ENCODE data around the gene CERK. TPM values are rescaled to one million over a fixed set of nuclear protein-coding genes. Genes with fewer than 3 reads are reported as not detected.
"Not testable (repeated sequence)": the region's sequence is repeated elsewhere in the genome, so short reads cannot be mapped to it uniquely, and the experiment has no call there.

CERK gene
- total and polyA plus RNA-seq, 4 donors, result 7.9 to 24.3 (median 10.2) TPM

DNA sequence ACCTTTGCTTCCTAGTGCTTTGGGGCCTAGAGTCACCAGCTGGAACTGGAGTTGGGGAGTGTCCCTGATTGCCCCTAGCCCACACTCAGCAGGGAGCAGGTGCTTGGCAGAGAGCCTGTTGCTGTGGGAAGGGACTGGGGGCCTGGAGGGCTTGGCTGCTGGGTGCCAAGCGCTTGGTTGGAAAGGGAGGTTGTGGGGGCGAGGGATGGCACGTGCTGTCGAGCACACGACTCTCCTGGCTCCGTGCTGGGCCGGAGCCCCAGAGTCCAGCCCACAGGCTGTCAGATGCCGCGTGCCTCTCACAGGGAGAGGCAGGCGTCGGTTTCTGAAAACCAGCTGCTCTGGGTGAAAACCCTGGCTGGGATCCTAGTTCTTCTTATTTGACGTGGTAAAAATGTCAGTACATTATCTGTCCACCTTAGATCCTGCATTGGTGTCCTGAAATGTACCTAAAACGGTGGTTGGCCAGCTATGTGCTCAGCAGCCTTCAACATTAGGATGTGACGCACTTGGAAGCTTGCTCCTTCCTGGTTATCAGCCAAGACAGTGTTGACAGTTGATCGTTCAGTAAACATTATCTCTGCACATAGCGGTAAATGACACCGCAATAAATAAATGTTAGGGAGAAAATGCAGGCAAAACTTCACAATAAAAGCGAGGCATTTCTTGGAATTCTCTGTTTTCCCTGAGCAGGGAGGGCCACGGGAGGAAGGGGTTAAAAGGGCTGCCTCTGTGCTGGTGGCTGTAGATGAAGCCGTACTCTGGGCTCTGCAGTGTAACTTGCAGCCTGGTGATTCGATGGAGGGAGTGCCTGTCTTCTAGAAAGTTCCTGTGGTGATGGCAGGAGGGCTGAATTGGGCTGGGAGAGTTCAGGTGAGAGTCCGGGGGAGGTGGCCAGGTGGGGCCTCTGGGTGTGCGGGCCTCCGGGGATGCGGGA is 88.6 kb downstream of the CERK start:
- peak overlapping the region; percentile 87 to 92 for H3K27ac ChIP-seq (ENCODE audit: low read depth in 1 of 2, low read length in 2 of 2)
- H3K9me3 ChIP-seq (ENCODE audit: control insufficient read depth in 4 of 4, low read length in 3 of 4), result no peaks in the 10 kb centered on the region
- peak overlapping the region; percentile 1 to 67 for H3K9ac ChIP-seq (ENCODE audit: low read depth in 1 of 2, low read length in 2 of 2)
- 21% methylated on average over 25 of the region's 25 CpGs for WGBS
- TF ChIP-seq GABPA (IDR thresholded peaks at IDR 0.05 in 1 of 2, conservative IDR thresholded peaks at IDR 0.05 in 1 of 2), result peak in 1 of 2 donors; percentile 77
- peak; percentile 75 to 81 for TF ChIP-seq HNF4A (conservative IDR thresholded peaks at IDR 0.05)
- TF ChIP-seq YY1 (IDR thresholded peaks at IDR 0.05), result peak; percentile 70
- peak; percentile 99 for TF ChIP-seq FOXA2 (IDR thresholded peaks at IDR 0.05)
- no peak for TF ChIP-seq TAF1 (conservative IDR thresholded peaks at IDR 0.05)
- TF ChIP-seq, protein P1, sequence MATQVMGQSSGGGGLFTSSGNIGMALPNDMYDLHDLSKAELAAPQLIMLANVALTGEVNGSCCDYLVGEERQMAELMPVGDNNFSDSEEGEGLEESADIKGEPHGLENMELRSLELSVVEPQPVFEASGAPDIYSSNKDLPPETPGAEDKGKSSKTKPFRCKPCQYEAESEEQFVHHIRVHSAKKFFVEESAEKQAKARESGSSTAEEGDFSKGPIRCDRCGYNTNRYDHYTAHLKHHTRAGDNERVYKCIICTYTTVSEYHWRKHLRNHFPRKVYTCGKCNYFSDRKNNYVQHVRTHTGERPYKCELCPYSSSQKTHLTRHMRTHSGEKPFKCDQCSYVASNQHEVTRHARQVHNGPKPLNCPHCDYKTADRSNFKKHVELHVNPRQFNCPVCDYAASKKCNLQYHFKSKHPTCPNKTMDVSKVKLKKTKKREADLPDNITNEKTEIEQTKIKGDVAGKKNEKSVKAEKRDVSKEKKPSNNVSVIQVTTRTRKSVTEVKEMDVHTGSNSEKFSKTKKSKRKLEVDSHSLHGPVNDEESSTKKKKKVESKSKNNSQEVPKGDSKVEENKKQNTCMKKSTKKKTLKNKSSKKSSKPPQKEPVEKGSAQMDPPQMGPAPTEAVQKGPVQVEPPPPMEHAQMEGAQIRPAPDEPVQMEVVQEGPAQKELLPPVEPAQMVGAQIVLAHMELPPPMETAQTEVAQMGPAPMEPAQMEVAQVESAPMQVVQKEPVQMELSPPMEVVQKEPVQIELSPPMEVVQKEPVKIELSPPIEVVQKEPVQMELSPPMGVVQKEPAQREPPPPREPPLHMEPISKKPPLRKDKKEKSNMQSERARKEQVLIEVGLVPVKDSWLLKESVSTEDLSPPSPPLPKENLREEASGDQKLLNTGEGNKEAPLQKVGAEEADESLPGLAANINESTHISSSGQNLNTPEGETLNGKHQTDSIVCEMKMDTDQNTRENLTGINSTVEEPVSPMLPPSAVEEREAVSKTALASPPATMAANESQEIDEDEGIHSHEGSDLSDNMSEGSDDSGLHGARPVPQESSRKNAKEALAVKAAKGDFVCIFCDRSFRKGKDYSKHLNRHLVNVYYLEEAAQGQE (IDR thresholded peaks at IDR 0.05), result peak; percentile 75
- TF ChIP-seq HNF4G (IDR thresholded peaks at IDR 0.05), result peak; percentile 41
- TF ChIP-seq NR2F2 (IDR thresholded peaks at IDR 0.05), result peak; percentile 43
- TF ChIP-seq, protein P2, sequence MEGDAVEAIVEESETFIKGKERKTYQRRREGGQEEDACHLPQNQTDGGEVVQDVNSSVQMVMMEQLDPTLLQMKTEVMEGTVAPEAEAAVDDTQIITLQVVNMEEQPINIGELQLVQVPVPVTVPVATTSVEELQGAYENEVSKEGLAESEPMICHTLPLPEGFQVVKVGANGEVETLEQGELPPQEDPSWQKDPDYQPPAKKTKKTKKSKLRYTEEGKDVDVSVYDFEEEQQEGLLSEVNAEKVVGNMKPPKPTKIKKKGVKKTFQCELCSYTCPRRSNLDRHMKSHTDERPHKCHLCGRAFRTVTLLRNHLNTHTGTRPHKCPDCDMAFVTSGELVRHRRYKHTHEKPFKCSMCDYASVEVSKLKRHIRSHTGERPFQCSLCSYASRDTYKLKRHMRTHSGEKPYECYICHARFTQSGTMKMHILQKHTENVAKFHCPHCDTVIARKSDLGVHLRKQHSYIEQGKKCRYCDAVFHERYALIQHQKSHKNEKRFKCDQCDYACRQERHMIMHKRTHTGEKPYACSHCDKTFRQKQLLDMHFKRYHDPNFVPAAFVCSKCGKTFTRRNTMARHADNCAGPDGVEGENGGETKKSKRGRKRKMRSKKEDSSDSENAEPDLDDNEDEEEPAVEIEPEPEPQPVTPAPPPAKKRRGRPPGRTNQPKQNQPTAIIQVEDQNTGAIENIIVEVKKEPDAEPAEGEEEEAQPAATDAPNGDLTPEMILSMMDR (IDR thresholded peaks at IDR 0.05; ENCODE audit: low read depth, low read length, missing input control), result no peak
- peak in 1 of 2 donors; percentile 15 for TF ChIP-seq EGR1 (IDR thresholded peaks at IDR 0.05; ENCODE audit: low read depth in 2 of 2)
- peak; percentile 88 to 94 for TF ChIP-seq RXRA (IDR thresholded peaks at IDR 0.05)
- peak; percentile 55 to 67 for TF ChIP-seq RAD21 (IDR thresholded peaks at IDR 0.05)
- peak; percentile 55 to 73 for TF ChIP-seq JUND (IDR thresholded peaks at IDR 0.05)
- TF ChIP-seq SP1 (IDR thresholded peaks at IDR 0.05), result peak; percentile 89
- TF ChIP-seq, protein P3, sequence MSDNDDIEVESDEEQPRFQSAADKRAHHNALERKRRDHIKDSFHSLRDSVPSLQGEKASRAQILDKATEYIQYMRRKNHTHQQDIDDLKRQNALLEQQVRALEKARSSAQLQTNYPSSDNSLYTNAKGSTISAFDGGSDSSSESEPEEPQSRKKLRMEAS (IDR thresholded peaks at IDR 0.05), result peak; percentile 85
- TF ChIP-seq, protein P4, sequence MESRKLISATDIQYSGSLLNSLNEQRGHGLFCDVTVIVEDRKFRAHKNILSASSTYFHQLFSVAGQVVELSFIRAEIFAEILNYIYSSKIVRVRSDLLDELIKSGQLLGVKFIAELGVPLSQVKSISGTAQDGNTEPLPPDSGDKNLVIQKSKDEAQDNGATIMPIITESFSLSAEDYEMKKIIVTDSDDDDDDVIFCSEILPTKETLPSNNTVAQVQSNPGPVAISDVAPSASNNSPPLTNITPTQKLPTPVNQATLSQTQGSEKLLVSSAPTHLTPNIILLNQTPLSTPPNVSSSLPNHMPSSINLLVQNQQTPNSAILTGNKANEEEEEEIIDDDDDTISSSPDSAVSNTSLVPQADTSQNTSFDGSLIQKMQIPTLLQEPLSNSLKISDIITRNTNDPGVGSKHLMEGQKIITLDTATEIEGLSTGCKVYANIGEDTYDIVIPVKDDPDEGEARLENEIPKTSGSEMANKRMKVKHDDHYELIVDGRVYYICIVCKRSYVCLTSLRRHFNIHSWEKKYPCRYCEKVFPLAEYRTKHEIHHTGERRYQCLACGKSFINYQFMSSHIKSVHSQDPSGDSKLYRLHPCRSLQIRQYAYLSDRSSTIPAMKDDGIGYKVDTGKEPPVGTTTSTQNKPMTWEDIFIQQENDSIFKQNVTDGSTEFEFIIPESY (IDR thresholded peaks at IDR 0.05), result peak; percentile 79
- TF ChIP-seq, protein P5, sequence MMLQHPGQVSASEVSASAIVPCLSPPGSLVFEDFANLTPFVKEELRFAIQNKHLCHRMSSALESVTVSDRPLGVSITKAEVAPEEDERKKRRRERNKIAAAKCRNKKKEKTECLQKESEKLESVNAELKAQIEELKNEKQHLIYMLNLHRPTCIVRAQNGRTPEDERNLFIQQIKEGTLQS (IDR thresholded peaks at IDR 0.05), result no peak
- TF ChIP-seq FOXA1 (IDR thresholded peaks at IDR 0.05), result peak; percentile 99
- no peak for DNase-seq (ENCODE audit: low spot score)
- H3K4me1 ChIP-seq (ENCODE audit: control insufficient read depth in 4 of 4, insufficient read depth in 4 of 4, low read length in 3 of 4), result peaks cover 17 to 62% (median 37%) of the 10 kb centered on the region in 4 donors
- H3K36me3 ChIP-seq (ENCODE audit: control insufficient read depth in 4 of 4, insufficient read depth in 3 of 4, low read depth in 1 of 4, low read length in 3 of 4), result no peaks in the 10 kb centered on the region
- no peaks in the 10 kb centered on the region for H3K27me3 ChIP-seq (ENCODE audit: control insufficient read depth in 4 of 4, insufficient read depth in 4 of 4, low read length in 3 of 4)
- peak overlapping the region in 2 of 3 donors; percentile 23 to 24 for H3K4me3 ChIP-seq (ENCODE audit: low read depth in 1 of 3, low read length in 3 of 3)

DNA sequence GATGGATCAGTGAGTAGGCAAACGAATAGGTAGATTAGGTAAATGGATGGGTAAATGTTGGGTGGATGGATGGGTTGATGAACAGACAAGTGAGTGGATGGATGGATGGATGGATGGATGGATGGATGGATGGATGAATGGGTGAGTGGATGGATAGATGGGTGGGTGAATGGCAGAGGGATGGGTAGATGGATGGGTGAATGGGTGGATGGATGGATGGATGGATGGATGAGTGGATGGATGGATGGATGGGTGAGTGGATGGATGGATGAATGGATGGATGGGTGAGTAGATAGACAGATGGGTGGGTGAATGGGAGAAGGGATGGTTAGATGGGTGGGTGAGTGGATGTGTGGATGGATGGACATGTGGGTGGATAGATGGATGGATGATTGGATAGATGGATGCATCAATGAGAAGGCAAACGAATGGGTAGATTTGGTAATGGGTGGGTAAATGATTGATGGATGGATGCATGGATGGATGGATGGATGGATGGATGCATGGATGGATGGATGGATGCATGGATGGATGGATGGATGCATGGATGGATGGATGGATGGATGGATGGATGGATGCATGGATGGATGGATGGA is 89.7 kb downstream of the CERK start:
- not testable (repeated sequence) for DNase-seq (ENCODE audit: low spot score); H3K27me3 ChIP-seq (ENCODE audit: control insufficient read depth in 4 of 4, insufficient read depth in 4 of 4, low read length in 3 of 4); H3K9me3 ChIP-seq (ENCODE audit: control insufficient read depth in 4 of 4, low read length in 3 of 4); H3K27ac ChIP-seq (ENCODE audit: low read depth in 1 of 2, low read length in 2 of 2); H3K9ac ChIP-seq (ENCODE audit: low read depth in 1 of 2, low read length in 2 of 2); H3K36me3 ChIP-seq (ENCODE audit: control insufficient read depth in 4 of 4, insufficient read depth in 3 of 4, low read depth in 1 of 4, low read length in 3 of 4); H3K4me3 ChIP-seq (ENCODE audit: low read depth in 1 of 3, low read length in 3 of 3)
- 96% methylated on average over 2 of the region's 2 CpGs for WGBS
- H3K4me1 ChIP-seq (ENCODE audit: control insufficient read depth in 4 of 4, insufficient read depth in 4 of 4, low read length in 3 of 4), result peaks cover 13 to 57% (median 31%) of the 10 kb centered on the region in 4 donors
